GM21526 (cell line): Measurements from ENCODE around the gene CHTF18.
"Not testable (repeated sequence)": the region's sequence is repeated elsewhere in the genome, so short reads cannot be mapped to it uniquely, and the experiment has no call there.

Source experiments
- ATAC-seq: cut with Tn5 transposase; IDR thresholded peaks from one replicate; pipeline ENCODE4 v1.9.1; 2021; ENCODE audit warnings: moderate library complexity; ENCODE audit not compliant: unreplicated experiment, low FRiP score

Gene CHTF18

DNA sequence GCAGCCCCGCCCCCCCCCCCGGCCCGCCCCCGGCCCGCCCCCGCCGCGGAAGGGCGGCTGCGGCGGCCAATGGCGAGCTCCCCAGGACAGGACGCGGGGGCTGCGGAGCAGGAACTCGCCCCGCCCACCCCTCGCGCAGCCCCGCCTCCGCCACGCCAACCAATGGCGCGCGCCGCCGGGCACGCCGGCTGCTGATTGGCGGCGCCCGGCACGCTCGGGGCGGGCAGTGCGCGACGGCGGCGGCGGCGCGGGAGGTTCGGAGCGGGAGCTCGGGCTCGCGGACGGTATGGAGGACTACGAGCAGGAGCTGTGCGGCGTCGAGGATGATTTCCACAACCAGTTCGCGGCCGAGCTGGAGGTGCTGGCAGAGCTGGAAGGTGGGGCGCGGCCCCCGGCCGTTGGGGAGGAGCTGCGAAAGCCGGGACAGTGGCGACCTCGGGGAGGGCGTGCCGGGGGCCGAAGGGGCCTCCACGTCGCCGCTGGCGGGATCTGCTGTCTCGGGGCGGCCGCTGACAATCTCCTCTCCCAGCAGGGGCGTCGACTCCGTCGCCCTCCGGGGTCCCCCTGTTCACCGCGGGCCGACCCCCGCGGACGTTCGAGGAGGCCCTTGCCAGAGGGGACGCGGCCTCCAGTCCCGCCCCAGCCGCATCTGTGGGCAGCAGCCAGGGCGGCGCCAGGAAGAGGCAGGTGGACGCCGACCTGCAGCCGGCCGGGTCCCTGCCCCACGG, at the start of gene CHTF18:
TSS of gene CHTF18 (plus strand) at position 222 of the 728 bp plus-strand sequence. CDS start at position 287, 65 bp downstream.
- ATAC-seq = peak; percentile 62

DNA sequence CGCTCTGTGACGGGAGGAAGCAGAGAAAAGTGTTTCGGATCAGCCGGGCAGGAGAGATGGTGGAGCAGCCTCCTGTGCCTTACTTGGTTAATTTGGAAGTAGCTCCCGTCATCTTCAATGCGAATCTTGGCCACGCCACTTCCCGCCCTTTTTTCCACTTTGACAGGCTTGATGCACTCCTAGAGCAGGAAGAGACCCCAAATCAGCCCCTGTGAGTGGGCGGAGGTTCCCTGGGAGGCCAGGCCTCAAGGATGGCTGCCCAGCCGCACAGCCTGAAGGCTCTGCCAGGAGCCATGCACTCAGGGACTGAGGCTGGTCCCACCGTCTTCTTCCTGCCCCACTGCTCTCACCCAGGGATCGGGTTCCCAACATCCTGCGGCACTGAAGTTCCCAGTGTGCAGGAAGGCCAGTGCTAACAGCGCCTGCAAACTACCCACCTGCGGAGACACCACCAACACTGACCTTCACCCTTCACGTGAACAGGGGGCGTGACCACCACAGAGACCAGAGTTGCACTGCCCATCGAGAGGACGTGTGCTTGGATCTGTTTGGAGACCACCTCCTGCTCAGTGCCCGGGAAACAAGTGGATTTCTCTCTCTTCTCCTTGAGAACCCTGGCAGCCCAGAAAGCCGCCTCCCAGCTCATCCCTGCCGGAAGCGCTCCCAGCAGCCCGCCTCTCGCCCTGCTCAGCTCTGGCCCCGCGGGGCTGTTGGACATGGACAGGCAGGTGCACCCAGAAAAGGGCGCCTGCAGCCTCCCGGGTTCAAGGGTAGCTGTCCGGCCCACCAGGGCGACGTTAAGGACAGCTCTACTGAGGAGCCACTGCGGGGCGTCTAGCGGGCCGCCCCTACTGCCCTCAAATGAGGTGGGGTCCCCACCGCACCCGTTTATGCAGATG, 48.6 kb upstream of the CHTF18 start:
- ATAC-seq = no peak

- peak; percentile 15 for ATAC-seq
Observed at GRCh38 chr16:740459-740763, 48.0 kb upstream of the CHTF18 start.

GRCh38 chr16:740764-741505, 47.5 kb upstream of the CHTF18 start, which contains the start of gene CIAO3:
CIAO3 (minus strand) TSS chr16:740997; CDS start chr16:740985, 12 bp downstream.
- ATAC-seq = peak; percentile 59

GRCh38 chr16:741986-742629, 46.3 kb upstream of the CHTF18 start:
- no peak for ATAC-seq

DNA sequence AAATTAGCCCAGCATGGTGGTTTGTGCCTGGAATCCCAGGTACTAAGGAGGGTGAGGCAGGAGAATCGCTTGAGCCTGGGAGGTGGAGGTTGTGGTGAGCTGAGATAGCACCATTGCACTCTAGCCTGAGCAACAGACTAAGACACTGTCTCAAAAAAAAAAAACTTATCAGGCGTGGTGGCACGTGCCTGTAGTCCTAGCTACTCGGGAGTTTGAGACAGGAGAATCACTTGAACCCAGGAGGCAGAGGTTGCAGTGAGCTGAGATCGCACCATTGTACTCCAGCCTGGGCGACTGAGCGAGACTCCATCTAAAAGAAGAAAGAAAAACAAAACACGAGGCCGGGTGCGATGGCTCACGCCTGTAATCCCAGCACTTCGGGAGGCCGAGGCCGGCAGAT, 45.5 kb upstream of the CHTF18 start:
- not testable (repeated sequence) for ATAC-seq

DNA sequence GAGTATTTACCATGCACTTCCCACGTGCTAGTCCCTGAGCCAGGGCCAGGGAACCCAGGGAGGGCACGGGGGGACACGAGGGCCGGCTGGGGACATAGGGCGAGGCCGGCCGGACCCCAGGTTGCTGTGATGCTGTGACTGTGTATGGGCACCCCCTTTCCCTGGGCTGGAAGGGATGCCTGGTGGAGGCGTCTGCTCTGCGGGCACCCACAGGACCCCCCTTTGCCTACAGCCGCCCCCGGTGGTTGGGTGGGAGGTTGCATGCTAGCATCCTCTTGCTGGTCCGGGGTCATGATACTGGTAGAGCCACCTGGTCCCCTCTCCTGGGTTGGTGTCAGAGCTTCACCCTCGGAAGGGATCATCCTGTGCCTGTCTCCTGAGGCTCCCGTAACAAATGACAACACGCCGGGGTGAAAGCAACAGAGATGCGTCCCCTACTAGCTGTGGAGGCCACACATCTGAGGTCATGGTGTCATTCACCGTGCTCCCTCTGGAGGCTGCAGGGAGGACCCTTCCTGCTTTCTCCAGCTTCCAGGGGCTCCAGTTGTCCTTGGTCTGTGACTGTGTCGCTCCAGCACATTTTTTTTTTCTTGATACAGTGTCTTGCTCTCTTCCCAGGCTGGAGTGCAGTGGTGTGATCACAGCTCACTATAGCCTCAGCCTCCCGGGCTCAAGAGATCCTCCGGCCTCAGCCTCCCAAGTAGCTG, 44.5 kb upstream of the CHTF18 start:
- ATAC-seq = no peak

DNA sequence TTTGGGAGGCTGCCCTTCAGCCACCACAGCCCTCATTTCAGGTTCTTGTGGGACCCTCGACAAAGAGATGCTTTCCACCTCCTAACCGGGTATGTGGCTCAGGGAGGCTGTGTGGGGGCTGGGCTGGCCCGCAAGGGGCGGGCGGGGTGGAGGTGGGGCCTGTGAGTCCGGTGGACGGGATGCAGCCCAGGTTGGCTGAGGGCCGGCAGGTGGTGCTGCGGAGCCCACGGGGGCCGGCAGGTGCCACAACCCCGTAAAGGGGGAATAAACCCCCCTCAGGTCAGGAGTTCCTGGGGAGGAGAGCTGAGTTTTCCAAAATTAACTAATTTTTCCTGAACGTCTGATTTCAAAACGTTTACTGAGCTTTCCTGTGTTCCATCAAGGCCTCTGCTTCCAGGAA, 42.7 kb upstream of the CHTF18 start:
- no peak for ATAC-seq

GRCh38 chr16:746637-747036, 41.8 kb upstream of the CHTF18 start:
- ATAC-seq = no peak

DNA sequence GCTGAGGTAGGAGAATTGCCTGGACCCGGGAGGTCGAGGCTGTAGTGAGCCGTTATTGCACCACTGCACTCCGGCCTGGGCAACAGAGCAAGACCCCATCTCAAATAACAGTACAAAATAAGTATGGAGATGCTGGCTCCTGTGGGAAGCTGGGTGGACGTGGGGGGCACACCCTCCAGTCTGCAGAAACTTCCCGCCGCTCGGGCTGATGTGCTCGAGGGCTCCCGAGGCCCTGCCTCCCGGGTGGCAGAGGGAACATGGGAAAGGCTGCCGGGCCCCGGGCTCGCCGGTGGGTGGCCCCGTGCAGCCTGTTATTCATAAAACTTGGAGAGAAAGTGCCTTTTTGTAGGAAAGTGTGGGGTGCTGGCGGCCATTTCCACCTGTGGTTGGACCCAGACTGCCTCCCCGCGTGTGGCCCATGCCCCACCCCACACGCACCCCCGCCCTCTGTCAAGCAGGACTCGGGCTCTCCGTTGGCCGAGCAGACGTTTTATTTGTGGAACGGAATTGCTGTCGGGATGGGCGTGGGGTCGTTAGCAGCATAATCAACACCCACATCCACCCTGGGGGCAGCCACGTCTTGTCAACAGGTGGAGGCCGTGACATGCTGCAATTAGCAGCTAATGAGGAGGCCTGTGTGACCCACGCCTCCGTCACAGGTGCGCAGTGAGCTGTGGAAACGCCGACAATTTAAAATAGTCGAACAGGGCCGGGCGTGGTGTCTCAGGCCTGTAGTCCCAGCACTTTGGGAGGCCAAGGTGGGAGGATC, 40.3 kb upstream of the CHTF18 start:
- ATAC-seq = no peak

DNA sequence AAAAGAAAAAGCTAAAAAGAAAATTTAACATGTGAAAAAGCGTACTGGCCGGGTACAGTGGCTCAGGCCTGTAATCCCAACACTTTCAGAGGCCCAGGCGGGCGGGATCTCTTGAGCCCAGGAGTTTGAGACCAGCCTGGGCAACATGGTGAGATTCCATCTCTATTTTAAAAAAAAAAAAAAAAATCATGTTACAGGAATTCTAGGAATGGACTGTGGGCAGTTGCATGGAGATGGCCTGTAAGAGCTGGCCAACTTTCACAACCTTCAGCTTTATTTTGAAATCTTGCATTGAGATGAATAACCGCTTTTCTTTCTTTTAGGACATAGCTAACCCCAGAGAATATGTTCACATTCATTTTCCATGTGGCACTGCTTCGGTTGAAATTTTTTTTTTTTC, 39.4 kb upstream of the CHTF18 start:
- no peak for ATAC-seq

- ATAC-seq = no peak
Observed at GRCh38 chr16:750485-750884, 37.9 kb upstream of the CHTF18 start.

DNA sequence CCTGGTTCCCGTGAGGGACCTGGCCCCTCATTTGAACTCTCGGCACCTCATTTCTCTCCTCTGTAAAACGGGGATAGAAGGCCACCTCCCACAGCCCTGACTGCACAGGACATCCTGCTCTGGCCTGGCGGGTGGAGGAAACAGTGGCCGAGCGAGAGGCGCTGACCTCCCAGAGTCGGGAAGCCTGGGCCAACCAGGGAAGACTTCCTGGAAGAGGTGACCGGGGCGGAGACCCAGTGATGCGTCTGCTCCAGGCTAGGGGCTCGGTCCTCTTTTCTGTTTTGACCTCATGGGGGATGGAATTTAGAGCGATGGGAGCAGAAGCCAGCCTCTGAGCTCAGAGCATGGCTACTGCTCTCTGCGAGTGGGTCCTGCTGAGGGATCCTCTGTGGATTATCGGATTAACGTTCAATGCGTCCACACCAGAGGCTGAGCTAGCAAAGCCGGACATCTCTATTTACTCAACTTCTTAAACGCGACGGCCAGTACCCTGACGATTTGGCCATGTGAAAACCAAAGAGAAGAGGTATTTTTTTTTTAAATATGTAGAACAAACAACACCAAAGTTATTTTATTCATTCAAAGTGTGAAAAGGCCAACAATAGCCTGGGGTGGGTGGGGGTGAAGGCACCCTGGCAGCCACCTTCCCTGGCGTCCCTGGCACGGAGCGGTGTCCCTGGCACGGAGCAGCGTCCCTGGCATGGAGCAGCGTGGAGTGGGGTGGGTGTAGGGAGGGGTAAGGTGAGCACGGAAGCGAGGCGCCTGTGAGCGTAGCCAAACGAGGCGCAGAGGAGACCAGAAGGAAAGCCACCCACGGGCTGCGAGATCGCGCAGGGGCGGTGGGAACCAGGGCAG, 37.0 kb upstream of the CHTF18 start:
- ATAC-seq = no peak

DNA sequence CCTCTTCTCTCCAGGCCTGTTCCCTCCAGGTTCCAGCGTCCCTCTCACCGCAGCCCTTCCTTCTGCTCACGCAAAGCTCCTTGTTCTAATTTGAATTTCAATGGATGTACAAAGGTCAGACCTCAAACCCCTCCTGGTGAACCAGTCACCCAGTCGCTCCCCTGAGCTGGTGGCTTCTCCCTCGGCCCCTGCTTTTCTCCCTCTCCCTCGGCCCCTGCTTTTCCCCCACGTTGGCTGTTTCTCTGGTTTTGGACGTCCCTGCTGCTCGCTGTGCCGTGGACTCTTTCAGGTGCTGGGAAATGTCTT, 36.5 kb upstream of the CHTF18 start:
- no peak for ATAC-seq

DNA sequence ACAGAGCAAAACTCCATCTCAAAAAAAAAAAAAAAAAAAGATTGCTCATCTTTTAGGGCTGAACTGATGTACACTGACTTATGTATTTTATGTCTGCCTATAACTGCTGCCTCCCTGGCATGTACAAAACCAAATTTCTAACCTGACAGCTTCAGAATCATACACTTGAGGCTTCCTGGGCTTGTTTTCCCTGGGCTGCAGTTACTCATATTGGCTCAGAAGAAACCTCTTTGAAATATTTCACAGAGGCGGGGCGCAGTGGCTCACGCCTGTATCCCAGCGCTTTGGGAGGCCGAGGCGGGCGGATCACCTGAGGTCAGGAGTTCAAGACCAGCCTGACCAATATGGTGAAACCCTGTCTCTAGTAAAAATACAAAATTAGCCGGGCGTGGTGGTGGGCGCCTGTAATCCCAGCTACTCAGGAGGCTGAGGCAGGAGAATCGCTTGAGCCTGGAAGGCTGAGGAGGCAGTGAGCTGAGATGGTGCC, 34.3 kb upstream of the CHTF18 start:
- not testable (repeated sequence) for ATAC-seq

DNA sequence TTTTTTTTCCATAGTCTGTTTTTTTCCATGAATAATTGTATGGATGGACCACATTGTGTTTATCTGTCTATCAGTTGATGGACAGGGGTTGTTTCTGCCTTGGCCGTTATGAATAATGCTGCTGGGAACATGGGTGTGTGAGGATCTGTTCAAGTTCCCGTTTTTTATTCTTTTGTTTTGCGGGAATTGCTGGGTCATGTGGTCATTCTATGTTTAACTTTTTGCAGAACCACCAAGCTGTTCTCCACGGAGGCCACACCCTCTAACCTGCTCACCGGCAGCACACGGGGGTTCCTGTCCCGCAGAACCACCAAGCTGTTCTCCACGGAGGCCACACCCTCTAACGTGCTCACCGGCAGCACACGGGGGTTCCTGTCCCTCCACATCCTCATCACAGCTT, 33.8 kb upstream of the CHTF18 start:
- no peak for ATAC-seq

DNA sequence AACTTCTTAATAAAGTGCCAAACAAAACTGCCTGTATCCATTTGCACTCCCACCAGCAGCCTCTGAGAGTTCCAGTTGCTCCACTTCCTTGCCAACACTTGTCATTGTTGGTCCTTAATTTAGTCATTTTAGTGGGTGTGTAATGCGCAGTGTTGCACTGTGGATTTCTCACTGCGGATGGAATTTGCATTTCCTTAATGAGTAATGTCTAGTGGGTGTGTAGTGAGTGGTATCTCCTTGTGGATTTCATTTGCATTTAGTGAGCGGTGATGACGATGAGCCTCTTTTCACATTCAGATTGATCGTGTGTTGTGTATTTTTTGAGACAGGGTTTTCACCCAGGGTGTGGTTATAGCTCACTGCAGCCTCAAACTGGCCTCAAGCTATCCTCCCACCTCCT, 32.0 kb upstream of the CHTF18 start:
- no peak for ATAC-seq

DNA sequence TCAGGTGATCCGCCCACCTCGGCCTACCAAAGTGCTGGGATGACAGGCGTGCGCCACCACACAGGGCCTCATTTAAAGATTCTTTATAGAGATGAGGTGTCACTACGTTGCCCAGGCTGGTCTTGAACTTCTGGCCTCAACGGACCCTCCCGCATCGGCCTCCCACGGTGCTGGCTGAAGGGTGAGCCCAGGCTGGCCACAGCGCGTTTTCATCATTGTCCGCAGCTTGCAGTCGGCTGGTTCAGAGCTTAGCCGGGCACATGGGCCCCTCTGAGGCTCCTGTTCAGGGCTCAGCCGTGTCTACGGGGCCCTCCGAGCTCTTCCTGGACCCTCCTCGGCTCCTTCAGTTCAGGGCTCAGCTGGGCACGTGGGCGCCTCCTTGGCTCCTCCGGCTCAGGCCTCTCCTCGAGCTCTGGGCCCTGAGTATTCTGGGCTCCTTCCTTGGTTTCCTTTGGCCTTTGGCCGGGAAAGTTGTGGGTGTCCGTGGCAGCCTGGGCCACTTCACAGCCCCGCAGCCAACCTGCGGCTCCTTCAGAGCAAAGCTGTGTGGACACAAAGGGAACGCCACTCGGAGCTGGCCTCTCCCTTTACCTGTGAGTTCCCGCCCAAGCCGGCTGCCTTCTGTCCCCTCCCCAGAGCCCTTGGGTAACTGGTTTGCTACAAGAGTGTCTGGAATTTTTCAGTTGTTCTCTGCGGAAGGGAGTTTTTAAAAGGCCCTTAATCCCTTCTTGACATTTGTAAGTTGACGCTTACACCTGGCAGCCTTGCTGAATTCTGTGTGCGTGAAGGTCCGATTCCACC, 29.1 kb upstream of the CHTF18 start:
- no peak for ATAC-seq
